ENCODE results near the gene DAZAP2. TPM values are rescaled to one million over a fixed set of nuclear protein-coding genes. Genes with fewer than 3 reads are reported as not detected.

Gene DAZAP2
- total and polyA plus RNA-seq, 2 experiments from 2014 or later, result 35.8 to 39.9 TPM

DNA sequence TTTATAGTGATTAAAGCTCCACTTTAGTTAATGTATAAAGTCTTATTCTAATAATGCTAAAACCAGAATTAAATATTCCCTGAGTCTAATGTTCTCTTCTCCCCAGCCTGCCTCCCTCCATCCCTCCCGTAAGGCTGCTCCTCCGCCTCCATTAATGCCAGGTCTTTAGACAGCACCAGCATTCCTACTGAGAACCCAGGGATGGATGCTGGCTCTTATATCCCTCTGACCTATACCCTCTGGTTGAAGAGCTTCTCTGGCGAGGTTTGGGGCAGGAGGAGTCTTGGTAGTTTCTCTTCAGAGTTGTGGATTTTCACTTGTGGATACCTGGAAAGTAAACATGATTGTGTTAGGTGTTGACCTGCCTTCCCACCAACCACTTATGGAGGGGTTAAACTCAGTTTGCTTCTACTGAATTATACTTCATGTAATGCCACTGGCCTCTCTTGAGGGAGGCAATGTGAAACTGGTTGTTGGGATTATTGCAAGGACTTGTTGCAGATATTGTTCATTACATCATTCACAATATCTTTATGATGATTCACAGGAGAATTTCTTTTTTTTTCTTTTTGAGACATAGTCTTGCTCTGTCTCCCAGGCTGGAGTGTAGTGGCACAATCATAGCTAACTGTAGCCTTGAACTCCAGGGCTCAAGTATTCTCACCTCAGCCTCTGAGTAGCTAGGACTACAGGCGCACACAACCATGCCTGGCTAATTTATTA lies 42.7 kb downstream of the DAZAP2 start:
- H3K4me3 Mint-ChIP-seq, result no peak overlapping the region
- no peaks in the 10 kb centered on the region for H3K9me3 Mint-ChIP-seq
- no peak for TF ChIP-seq NANOG (IDR thresholded peaks at IDR 0.05; ENCODE audit: borderline replicate concordance)
- TF ChIP-seq STAT1 (IDR thresholded peaks at IDR 0.05; ENCODE audit: unreplicated experiment), result no peak
- no peak for TF ChIP-seq ZNF331 (CRISPR knock-in tag; IDR thresholded peaks at IDR 0.05; ENCODE audit: low read depth)
- no peak for TF ChIP-seq ZNF114 (CRISPR knock-in tag; IDR thresholded peaks at IDR 0.05)
- TF ChIP-seq, protein P1, sequence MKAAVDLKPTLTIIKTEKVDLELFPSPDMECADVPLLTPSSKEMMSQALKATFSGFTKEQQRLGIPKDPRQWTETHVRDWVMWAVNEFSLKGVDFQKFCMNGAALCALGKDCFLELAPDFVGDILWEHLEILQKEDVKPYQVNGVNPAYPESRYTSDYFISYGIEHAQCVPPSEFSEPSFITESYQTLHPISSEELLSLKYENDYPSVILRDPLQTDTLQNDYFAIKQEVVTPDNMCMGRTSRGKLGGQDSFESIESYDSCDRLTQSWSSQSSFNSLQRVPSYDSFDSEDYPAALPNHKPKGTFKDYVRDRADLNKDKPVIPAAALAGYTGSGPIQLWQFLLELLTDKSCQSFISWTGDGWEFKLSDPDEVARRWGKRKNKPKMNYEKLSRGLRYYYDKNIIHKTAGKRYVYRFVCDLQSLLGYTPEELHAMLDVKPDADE (IDR thresholded peaks at IDR 0.05), result no peak
- no peak for TF ChIP-seq JUNB (IDR thresholded peaks at IDR 0.05; ENCODE audit: unreplicated experiment)
- TF ChIP-seq POLR2AphosphoS5 (IDR thresholded peaks at IDR 0.05; ENCODE audit: low read depth), result no peak
- no peak for TF ChIP-seq CREB1 (CRISPR knock-in tag; IDR thresholded peaks at IDR 0.05; ENCODE audit: low read depth)
- TF ChIP-seq EZH2 (IDR thresholded peaks at IDR 0.05; ENCODE audit: low read depth, unreplicated experiment), result no peak
- TF ChIP-seq, protein P2, sequence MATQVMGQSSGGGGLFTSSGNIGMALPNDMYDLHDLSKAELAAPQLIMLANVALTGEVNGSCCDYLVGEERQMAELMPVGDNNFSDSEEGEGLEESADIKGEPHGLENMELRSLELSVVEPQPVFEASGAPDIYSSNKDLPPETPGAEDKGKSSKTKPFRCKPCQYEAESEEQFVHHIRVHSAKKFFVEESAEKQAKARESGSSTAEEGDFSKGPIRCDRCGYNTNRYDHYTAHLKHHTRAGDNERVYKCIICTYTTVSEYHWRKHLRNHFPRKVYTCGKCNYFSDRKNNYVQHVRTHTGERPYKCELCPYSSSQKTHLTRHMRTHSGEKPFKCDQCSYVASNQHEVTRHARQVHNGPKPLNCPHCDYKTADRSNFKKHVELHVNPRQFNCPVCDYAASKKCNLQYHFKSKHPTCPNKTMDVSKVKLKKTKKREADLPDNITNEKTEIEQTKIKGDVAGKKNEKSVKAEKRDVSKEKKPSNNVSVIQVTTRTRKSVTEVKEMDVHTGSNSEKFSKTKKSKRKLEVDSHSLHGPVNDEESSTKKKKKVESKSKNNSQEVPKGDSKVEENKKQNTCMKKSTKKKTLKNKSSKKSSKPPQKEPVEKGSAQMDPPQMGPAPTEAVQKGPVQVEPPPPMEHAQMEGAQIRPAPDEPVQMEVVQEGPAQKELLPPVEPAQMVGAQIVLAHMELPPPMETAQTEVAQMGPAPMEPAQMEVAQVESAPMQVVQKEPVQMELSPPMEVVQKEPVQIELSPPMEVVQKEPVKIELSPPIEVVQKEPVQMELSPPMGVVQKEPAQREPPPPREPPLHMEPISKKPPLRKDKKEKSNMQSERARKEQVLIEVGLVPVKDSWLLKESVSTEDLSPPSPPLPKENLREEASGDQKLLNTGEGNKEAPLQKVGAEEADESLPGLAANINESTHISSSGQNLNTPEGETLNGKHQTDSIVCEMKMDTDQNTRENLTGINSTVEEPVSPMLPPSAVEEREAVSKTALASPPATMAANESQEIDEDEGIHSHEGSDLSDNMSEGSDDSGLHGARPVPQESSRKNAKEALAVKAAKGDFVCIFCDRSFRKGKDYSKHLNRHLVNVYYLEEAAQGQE (IDR thresholded peaks at IDR 0.05; ENCODE audit: unreplicated experiment), result no peak
- TF ChIP-seq EZH2phosphoT487 (IDR thresholded peaks at IDR 0.05; ENCODE audit: unreplicated experiment), result no peak
- TF ChIP-seq, protein P3, sequence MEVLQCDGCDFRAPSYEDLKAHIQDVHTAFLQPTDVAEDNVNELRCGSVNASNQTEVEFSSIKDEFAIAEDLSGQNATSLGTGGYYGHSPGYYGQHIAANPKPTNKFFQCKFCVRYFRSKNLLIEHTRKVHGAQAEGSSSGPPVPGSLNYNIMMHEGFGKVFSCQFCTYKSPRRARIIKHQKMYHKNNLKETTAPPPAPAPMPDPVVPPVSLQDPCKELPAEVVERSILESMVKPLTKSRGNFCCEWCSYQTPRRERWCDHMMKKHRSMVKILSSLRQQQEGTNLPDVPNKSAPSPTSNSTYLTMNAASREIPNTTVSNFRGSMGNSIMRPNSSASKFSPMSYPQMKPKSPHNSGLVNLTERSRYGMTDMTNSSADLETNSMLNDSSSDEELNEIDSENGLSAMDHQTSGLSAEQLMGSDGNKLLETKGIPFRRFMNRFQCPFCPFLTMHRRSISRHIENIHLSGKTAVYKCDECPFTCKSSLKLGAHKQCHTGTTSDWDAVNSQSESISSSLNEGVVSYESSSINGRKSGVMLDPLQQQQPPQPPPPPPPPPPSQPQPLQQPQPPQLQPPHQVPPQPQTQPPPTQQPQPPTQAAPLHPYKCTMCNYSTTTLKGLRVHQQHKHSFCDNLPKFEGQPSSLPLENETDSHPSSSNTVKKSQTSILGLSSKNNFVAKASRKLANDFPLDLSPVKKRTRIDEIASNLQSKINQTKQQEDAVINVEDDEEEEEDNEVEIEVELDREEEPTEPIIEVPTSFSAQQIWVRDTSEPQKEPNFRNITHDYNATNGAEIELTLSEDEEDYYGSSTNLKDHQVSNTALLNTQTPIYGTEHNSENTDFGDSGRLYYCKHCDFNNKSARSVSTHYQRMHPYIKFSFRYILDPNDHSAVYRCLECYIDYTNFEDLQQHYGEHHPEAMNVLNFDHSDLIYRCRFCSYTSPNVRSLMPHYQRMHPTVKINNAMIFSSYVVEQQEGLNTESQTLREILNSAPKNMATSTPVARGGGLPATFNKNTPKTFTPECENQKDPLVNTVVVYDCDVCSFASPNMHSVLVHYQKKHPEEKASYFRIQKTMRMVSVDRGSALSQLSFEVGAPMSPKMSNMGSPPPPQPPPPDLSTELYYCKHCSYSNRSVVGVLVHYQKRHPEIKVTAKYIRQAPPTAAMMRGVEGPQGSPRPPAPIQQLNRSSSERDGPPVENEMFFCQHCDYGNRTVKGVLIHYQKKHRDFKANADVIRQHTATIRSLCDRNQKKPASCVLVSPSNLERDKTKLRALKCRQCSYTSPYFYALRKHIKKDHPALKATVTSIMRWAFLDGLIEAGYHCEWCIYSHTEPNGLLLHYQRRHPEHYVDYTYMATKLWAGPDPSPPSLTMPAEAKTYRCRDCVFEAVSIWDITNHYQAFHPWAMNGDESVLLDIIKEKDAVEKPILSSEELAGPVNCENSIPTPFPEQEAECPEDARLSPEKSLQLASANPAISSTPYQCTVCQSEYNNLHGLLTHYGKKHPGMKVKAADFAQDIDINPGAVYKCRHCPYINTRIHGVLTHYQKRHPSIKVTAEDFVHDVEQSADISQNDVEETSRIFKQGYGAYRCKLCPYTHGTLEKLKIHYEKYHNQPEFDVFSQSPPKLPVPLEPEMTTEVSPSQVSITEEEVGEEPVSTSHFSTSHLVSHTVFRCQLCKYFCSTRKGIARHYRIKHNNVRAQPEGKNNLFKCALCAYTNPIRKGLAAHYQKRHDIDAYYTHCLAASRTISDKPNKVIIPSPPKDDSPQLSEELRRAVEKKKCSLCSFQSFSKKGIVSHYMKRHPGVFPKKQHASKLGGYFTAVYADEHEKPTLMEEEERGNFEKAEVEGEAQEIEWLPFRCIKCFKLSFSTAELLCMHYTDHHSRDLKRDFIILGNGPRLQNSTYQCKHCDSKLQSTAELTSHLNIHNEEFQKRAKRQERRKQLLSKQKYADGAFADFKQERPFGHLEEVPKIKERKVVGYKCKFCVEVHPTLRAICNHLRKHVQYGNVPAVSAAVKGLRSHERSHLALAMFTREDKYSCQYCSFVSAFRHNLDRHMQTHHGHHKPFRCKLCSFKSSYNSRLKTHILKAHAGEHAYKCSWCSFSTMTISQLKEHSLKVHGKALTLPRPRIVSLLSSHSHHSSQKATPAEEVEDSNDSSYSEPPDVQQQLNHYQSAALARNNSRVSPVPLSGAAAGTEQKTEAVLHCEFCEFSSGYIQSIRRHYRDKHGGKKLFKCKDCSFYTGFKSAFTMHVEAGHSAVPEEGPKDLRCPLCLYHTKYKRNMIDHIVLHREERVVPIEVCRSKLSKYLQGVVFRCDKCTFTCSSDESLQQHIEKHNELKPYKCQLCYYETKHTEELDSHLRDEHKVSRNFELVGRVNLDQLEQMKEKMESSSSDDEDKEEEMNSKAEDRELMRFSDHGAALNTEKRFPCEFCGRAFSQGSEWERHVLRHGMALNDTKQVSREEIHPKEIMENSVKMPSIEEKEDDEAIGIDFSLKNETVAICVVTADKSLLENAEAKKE (CRISPR knock-in tag; IDR thresholded peaks at IDR 0.05), result no peak
- TF ChIP-seq, protein P4, sequence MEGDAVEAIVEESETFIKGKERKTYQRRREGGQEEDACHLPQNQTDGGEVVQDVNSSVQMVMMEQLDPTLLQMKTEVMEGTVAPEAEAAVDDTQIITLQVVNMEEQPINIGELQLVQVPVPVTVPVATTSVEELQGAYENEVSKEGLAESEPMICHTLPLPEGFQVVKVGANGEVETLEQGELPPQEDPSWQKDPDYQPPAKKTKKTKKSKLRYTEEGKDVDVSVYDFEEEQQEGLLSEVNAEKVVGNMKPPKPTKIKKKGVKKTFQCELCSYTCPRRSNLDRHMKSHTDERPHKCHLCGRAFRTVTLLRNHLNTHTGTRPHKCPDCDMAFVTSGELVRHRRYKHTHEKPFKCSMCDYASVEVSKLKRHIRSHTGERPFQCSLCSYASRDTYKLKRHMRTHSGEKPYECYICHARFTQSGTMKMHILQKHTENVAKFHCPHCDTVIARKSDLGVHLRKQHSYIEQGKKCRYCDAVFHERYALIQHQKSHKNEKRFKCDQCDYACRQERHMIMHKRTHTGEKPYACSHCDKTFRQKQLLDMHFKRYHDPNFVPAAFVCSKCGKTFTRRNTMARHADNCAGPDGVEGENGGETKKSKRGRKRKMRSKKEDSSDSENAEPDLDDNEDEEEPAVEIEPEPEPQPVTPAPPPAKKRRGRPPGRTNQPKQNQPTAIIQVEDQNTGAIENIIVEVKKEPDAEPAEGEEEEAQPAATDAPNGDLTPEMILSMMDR (conservative IDR thresholded peaks at IDR 0.05; ENCODE audit: low read depth in 2 of 2), result no peak
- H3K4me1 ChIP-seq (ENCODE audit: insufficient read depth), result no peaks in the 10 kb centered on the region; the same call in 1 of the 2 replicates
- no peaks in the 10 kb centered on the region for H3K27me3 Mint-ChIP-seq (ENCODE audit: insufficient read depth, low read depth, poor library complexity)
- H3K4me1 Mint-ChIP-seq, result no peaks in the 10 kb centered on the region
- H3F3A ChIP-seq (replicated peaks; ENCODE audit: low read depth), result no peaks in the 10 kb centered on the region
- H4K20me1 ChIP-seq (replicated peaks; ENCODE audit: insufficient read depth), result no peaks in the 10 kb centered on the region
- DNase-seq (ENCODE audit: low spot score) (no peak), ATAC-seq (no peak; the same call in 2 of the 3 replicates)
- no peaks in the 10 kb centered on the region for H3K36me3 ChIP-seq (ENCODE audit: insufficient read depth)
- no peaks in the 10 kb centered on the region for H3K9me2 ChIP-seq (ENCODE audit: insufficient read depth)
- no peaks in the 10 kb centered on the region for H3K36me3 Mint-ChIP-seq (ENCODE audit: low read depth)
- no peak overlapping the region for H3K4me2 ChIP-seq
- H3K4me3 ChIP-seq, result no peak overlapping the region
- H3K79me2 ChIP-seq (replicated peaks; ENCODE audit: insufficient read depth), result no peaks in the 10 kb centered on the region
- H3K27me3 ChIP-seq (ENCODE audit: insufficient read depth), result no peaks in the 10 kb centered on the region
- H3K27ac ChIP-seq (ENCODE audit: low read depth), result no peak overlapping the region
- no peak overlapping the region for H3K27ac Mint-ChIP-seq
- H2AFZ ChIP-seq, result no peak overlapping the region
